T-cell (primary cell): Measurements from ENCODE around the gene TRMT11. TPM values are rescaled to one million over a fixed set of nuclear protein-coding genes. Genes with fewer than 3 reads are reported as not detected.

ENCODE experiments used
- ATAC-seq, 4 experiments: fragments of 200-7000 bp in 3 of 4; fragments of 150-1000 bp in 1 of 4; cut with Tn5 transposase; replicated peaks in 1 of 4; 1 replicate in 3 of 4; 2 replicates in 1 of 4; pipeline ENCODE4 v1.10.0; 2021; ENCODE audit warnings: moderate library complexity in 3 of 4, mild to moderate bottlenecking in 2 of 4, moderate number of reproducible peaks in 1 of 4
- CTCF ChIA-PET, 2 donors: fragments of 300-600 bp; sonication (Branson Sonifier 250); formaldehyde crosslinking; loops; one replicate each; lab custom pipeline; 2022; ENCODE audit warnings: antibody characterized with exemption in 2 of 2; lab: Charles Lee
- POLR2A ChIA-PET, 2 donors: fragments of 300-600 bp; sonication (Branson Sonifier 250); formaldehyde crosslinking; loops; one replicate each; lab custom pipeline; 2022; ENCODE audit warnings: antibody characterized with exemption in 2 of 2; lab: Charles Lee
- DNase-seq, 35 experiments: peaks; one replicate each; pipeline versions ENCODE4 v3.0.0 to v3.0.0-alpha.2; 2013 to 2023
- H3K27ac ChIP-seq: one replicate; pipeline ENCODE4 v1.5.1; 2013; ENCODE audit warnings: low read length
- H3K27me3 ChIP-seq, 2 experiments: replicated peaks in 1 of 2; 1 replicate in 1 of 2; 2 replicates in 1 of 2; pipeline versions ENCODE4 v1.6.1 to v1.7.0; 2013; ENCODE audit warnings: low read length in 1 of 2, mixed read lengths in 1 of 2; ENCODE audit not compliant: control insufficient read depth in 2 of 2, insufficient read depth in 2 of 2; ENCODE audit errors: extremely low read depth in 1 of 2
- H3K36me3 ChIP-seq, 2 donors: 1 replicate in 1 of 2; 2 replicates in 1 of 2; pipeline versions ENCODE4 v1.6.1 to v1.7.0; 2013; ENCODE audit warnings: low read length in 1 of 2; ENCODE audit not compliant: control insufficient read depth in 2 of 2, insufficient read depth in 1 of 2; ENCODE audit errors: extremely low read depth in 1 of 2
- H3K4me1 ChIP-seq, 2 experiments: 1 replicate in 1 of 2; 2 replicates in 1 of 2; pipeline versions ENCODE4 v1.6.1 to v1.7.0; 2013; ENCODE audit warnings: low read length in 2 of 2, mixed read lengths in 1 of 2; ENCODE audit not compliant: insufficient read depth in 2 of 2, control insufficient read depth in 1 of 2; ENCODE audit errors: extremely low read depth in 1 of 2
- H3K4me3 ChIP-seq, 2 donors: 1 replicate in 1 of 2; 2 replicates in 1 of 2; pipeline versions ENCODE4 v1.5.1 to v1.7.0; 2013; ENCODE audit warnings: mild to moderate bottlenecking in 2 of 2, low read length in 1 of 2, moderate library complexity in 1 of 2; ENCODE audit not compliant: control insufficient read depth in 1 of 2; ENCODE audit errors: extremely low read depth in 1 of 2
- H3K9me3 ChIP-seq: 2 replicates; pipeline ENCODE4 v1.7.0; 2013
- H3K27ac Mint-ChIP-seq, 2 donors: one replicate each; pipeline ENCODE4 v1.8.0; 2020 to 2021; ENCODE audit warnings: mild to moderate bottlenecking in 2 of 2, mixed read lengths in 2 of 2
- H3K27me3 Mint-ChIP-seq, 2 donors: one replicate each; pipeline ENCODE4 v1.8.0; 2021 to 2022; ENCODE audit warnings: mixed read lengths in 2 of 2
- H3K36me3 Mint-ChIP-seq: one replicate; pipeline ENCODE4 v1.8.0; 2021; ENCODE audit warnings: mixed read lengths
- H3K4me1 Mint-ChIP-seq, 3 donors: one replicate each; pipeline ENCODE4 v1.8.0; 2020 to 2022; ENCODE audit warnings: mixed read lengths in 3 of 3, mild to moderate bottlenecking in 1 of 3
- H3K4me3 Mint-ChIP-seq, 3 donors: one replicate each; pipeline ENCODE4 v1.8.0; 2020 to 2022; ENCODE audit warnings: mild to moderate bottlenecking in 3 of 3, mixed read lengths in 3 of 3, moderate library complexity in 3 of 3
- H3K9me3 Mint-ChIP-seq, 3 donors: one replicate each; pipeline ENCODE4 v1.8.0; 2020 to 2022; ENCODE audit warnings: mixed read lengths in 3 of 3
- WGBS: methylation state at CpG from one replicate; pipeline ENCODE4 v1.1.5; 2013; ENCODE audit warnings: missing lambda C conversion rate; ENCODE audit not compliant: insufficient coverage; 5-methylcytosine and 5-hydroxymethylcytosine counted together
- total RNA-seq, 35 experiments: library from RNA in 6 of 35; stranded (reverse) in 6 of 35; fragments of 120-200 nt in 1 of 35; gene quantifications; one replicate each; pipeline versions ENCODE4 v1.2.1 to v1.2.4 and lab custom pipeline; 2013 to 2026

Gene TRMT11
- total RNA-seq, 5 donors from 2014 or later (not counting 1 experiment from before 2014, with no cell fraction given) = 14.2 to 30.3 (median 21.6) TPM

GRCh38 chr6:125991653-125992052, 5.3 kb downstream of the TRMT11 start:
- ATAC-seq (no peak), DNase-seq (no peak)
- H3K27me3 ChIP-seq = no peaks in the 10 kb centered on the region
- no CpG with 5 or more reads among the region's 1 CpG for WGBS
- POLR2A ChIA-PET = no interaction called here
- H3K27ac ChIP-seq = no peak overlapping the region
- no peak overlapping the region for H3K4me3 ChIP-seq
- peaks cover 3 to 6% of the 10 kb centered on the region in 2 experiments for H3K4me1 ChIP-seq
- Mint-ChIP-seq H3K4me1 (peaks cover 36 to 50% (median 43%) of the 10 kb centered on the region in 3 donors), H3K27me3 (no peaks in the 10 kb centered on the region), H3K27ac (peak overlapping the region in 1 of 2 donors; percentile 10), H3K36me3 (no peaks in the 10 kb centered on the region), H3K9me3 (no peaks in the 10 kb centered on the region), H3K4me3 (no peak overlapping the region)
- no peaks in the 10 kb centered on the region for H3K36me3 ChIP-seq
- CTCF ChIA-PET = interaction anchor here (0.6 to 1.5 kb wide), 3 partner anchors 9 to 709 kb away, joined by 3 to 5 read pairs (median 4); no protein-coding TSS in a partner anchor
- no peaks in the 10 kb centered on the region for H3K9me3 ChIP-seq

GRCh38 chr6:125994670-125995488, 8.5 kb downstream of the TRMT11 start:
- H3K27ac Mint-ChIP-seq = no peak overlapping the region
- H3K4me1 Mint-ChIP-seq = peaks cover 35 to 42% (median 36%) of the 10 kb centered on the region in 3 donors
- H3K9me3 Mint-ChIP-seq = no peaks in the 10 kb centered on the region
- ChIA-PET CTCF (interaction anchor here (0.7 to 3.0 kb wide), 21 partner anchors 8 to 1479 kb away, joined by 3 to 34 read pairs (median 3); partner anchors contain the start of genes TRMT11 (in 2 of the 2), HINT3 (in 1 of the 2), NCOA7 (in 1 of the 2) and RNF146 (in 1 of the 2)), POLR2A (interaction anchor here (0.6 to 1.5 kb wide), 3 partner anchors 8 to 18 kb away, joined by 3 to 6 read pairs (median 4); partner anchors contain the start of gene TRMT11 (in 2 of the 2))
- H3K27ac ChIP-seq = no peak overlapping the region
- WGBS = 100% methylated on average over 1 of the region's 5 CpGs
- no peak overlapping the region for H3K4me3 ChIP-seq
- H3K4me1 ChIP-seq = no peaks in the 10 kb centered on the region
- H3K36me3 ChIP-seq = peaks cover 0 to 10% of the 10 kb centered on the region in 2 donors
- ATAC-seq (no peak), DNase-seq (no peak)
- no peaks in the 10 kb centered on the region for H3K9me3 ChIP-seq
- no peak overlapping the region for H3K4me3 Mint-ChIP-seq
- peaks cover 22% of the 10 kb centered on the region for H3K36me3 Mint-ChIP-seq
- H3K27me3 ChIP-seq = no peaks in the 10 kb centered on the region
- no peaks in the 10 kb centered on the region for H3K27me3 Mint-ChIP-seq

- H3K4me1 ChIP-seq = no peaks in the 10 kb centered on the region
- H3K36me3 Mint-ChIP-seq = peaks cover 32% of the 10 kb centered on the region
- no peak overlapping the region for H3K27ac Mint-ChIP-seq
- peak overlapping the region; percentile 66 to 70 (median 67) for H3K4me3 Mint-ChIP-seq
- H3K27ac ChIP-seq = no peak overlapping the region
- H3K9me3 ChIP-seq = no peaks in the 10 kb centered on the region
- POLR2A ChIA-PET = interaction anchor here (1.1 to 1.5 kb wide), 3 partner anchors 9 to 26 kb away, joined by 4 to 6 read pairs (median 4); partner anchors contain the start of gene TRMT11 (in 2 of the 2)
- H3K4me3 ChIP-seq = peak overlapping the region in 1 of 2 donors; percentile 15
- no peaks in the 10 kb centered on the region for H3K9me3 Mint-ChIP-seq
- WGBS = no CpG with 5 or more reads among the region's 8 CpGs
- CTCF ChIA-PET = interaction anchor here (0.7 to 3.0 kb wide), 16 partner anchors 8 to 1270 kb away, joined by 3 to 34 read pairs (median 4); partner anchors contain the start of genes TRMT11 (in 2 of the 2), HINT3 (in 1 of the 2) and RNF146 (in 1 of the 2)
- ATAC-seq = peak; percentile 92 to 98 (median 96)
- peaks cover 0 to 14% of the 10 kb centered on the region in 2 donors for H3K36me3 ChIP-seq
- peaks cover 27 to 34% (median 31%) of the 10 kb centered on the region in 3 donors for H3K4me1 Mint-ChIP-seq
- peak; percentile 41 to 84 (median 60) for DNase-seq
- H3K27me3 Mint-ChIP-seq = no peaks in the 10 kb centered on the region
- no peaks in the 10 kb centered on the region for H3K27me3 ChIP-seq
These were observed 9.7 kb downstream of the TRMT11 start for GRCh38 chr6:125995972-125996580.

- Histone ChIP-seq H3K27me3 (no peaks in the 10 kb centered on the region), H3K27ac (no peak overlapping the region), H3K4me3 (no peak overlapping the region), H3K9me3 (no peaks in the 10 kb centered on the region), H3K36me3 (peaks cover 0 to 28% of the 10 kb centered on the region in 2 donors), H3K4me1 (peaks cover 0 to 2% of the 10 kb centered on the region in 2 experiments)
- ATAC-seq (no peak), DNase-seq (no peak)
- Mint-ChIP-seq H3K36me3 (peaks cover 74% of the 10 kb centered on the region), H3K4me3 (peak overlapping the region in 1 of 3 donors; percentile 19), H3K27me3 (no peaks in the 10 kb centered on the region), H3K9me3 (no peaks in the 10 kb centered on the region), H3K4me1 (peaks cover 15 to 23% (median 18%) of the 10 kb centered on the region in 3 donors), H3K27ac (peak overlapping the region; percentile 3 to 12)
- POLR2A ChIA-PET = no interaction called here
- CTCF ChIA-PET = interaction anchor here (1.0 to 1.6 kb wide), 3 partner anchors 7 to 12 kb away, joined by 4 to 5 read pairs (median 4); no protein-coding TSS in a partner anchor
- WGBS = no CpG with 5 or more reads among the region's 8 CpGs
These were observed 16.7 kb downstream of the TRMT11 start for GRCh38 chr6:126002755-126003679.

- DNase-seq (no peak), ATAC-seq (no peak)
- Mint-ChIP-seq H3K27me3 (no peaks in the 10 kb centered on the region), H3K36me3 (peaks cover 65% of the 10 kb centered on the region), H3K9me3 (no peaks in the 10 kb centered on the region), H3K4me1 (peaks cover 7 to 10% (median 8%) of the 10 kb centered on the region in 3 donors), H3K4me3 (no peak overlapping the region), H3K27ac (no peak overlapping the region)
- Histone ChIP-seq H3K27me3 (no peaks in the 10 kb centered on the region), H3K4me3 (no peak overlapping the region), H3K27ac (no peak overlapping the region), H3K36me3 (peaks cover 0 to 42% of the 10 kb centered on the region in 2 donors), H3K4me1 (no peaks in the 10 kb centered on the region), H3K9me3 (no peaks in the 10 kb centered on the region)
- CTCF ChIA-PET = interaction anchor here in 1 of 2 donors (1.2 kb wide), 1 partner anchor 13 kb away, joined by 3 read pairs; no protein-coding TSS in a partner anchor
- POLR2A ChIA-PET = interaction anchor here in 1 of 2 donors (0.6 kb wide), 1 partner anchor 123 kb away, joined by 3 read pairs; no protein-coding TSS in a partner anchor
These were observed 21.5 kb downstream of the TRMT11 start for GRCh38 chr6:126007800-126008199.
